HG02840 (cell line): ENCODE data around the gene MAX.
"Not testable (repeated sequence)": the region's sequence is repeated elsewhere in the genome, so short reads cannot be mapped to it uniquely, and the experiment has no call there.

Experiments
- ATAC-seq: cut with Tn5 transposase; IDR thresholded peaks from one replicate; pipeline ENCODE4 v1.9.1; 2021; ENCODE audit warnings: mild to moderate bottlenecking, moderate library complexity, moderate number of reproducible peaks; ENCODE audit not compliant: unreplicated experiment, low FRiP score

MAX gene

GRCh38 chr14:65106316-65106715 is 4.0 kb upstream of the MAX start:
- no peak for ATAC-seq

GRCh38 chr14:65104791-65105190 is 2.5 kb upstream of the MAX start:
- ATAC-seq, result no peak

- no peak for ATAC-seq
Observed at GRCh38 chr14:65103150-65103760, 938 bp upstream of the MAX start.

GRCh38 chr14:65101631-65102440 is 481 bp downstream of the MAX start:
- ATAC-seq, result peak; percentile 1

- ATAC-seq, result no peak
Observed at GRCh38 chr14:65100922-65101541, 1.3 kb downstream of the MAX start.

- no peak for ATAC-seq
Observed at GRCh38 chr14:65098586-65098985, 3.7 kb downstream of the MAX start.

GRCh38 chr14:65096323-65097089 is 5.8 kb downstream of the MAX start:
- no peak for ATAC-seq

GRCh38 chr14:65095633-65096205 is 6.6 kb downstream of the MAX start:
- no peak for ATAC-seq

GRCh38 chr14:65092349-65092748 is 10.0 kb downstream of the MAX start:
- no peak for ATAC-seq

- not testable (repeated sequence) for ATAC-seq
Observed at GRCh38 chr14:65087835-65088234, 14.5 kb downstream of the MAX start.

GRCh38 chr14:65086686-65087085 is 15.6 kb downstream of the MAX start:
- ATAC-seq, result not testable (repeated sequence)

- no peak for ATAC-seq
Observed at GRCh38 chr14:65084554-65085505, 17.5 kb downstream of the MAX start.

GRCh38 chr14:65082930-65083329 is 19.4 kb downstream of the MAX start:
- ATAC-seq, result no peak

- no peak for ATAC-seq
Observed at GRCh38 chr14:65080960-65081747, 21.2 kb downstream of the MAX start.

- ATAC-seq, result no peak
Observed at GRCh38 chr14:65079768-65080167, 22.5 kb downstream of the MAX start.

GRCh38 chr14:65079201-65079600 is 23.1 kb downstream of the MAX start:
- no peak for ATAC-seq

- ATAC-seq, result no peak
Observed at GRCh38 chr14:65077318-65077717, 25.0 kb downstream of the MAX start.

GRCh38 chr14:65075628-65076325 is 26.5 kb downstream of the MAX start:
- no peak for ATAC-seq
